ENCODE results near the gene ZNF497.

DNA sequence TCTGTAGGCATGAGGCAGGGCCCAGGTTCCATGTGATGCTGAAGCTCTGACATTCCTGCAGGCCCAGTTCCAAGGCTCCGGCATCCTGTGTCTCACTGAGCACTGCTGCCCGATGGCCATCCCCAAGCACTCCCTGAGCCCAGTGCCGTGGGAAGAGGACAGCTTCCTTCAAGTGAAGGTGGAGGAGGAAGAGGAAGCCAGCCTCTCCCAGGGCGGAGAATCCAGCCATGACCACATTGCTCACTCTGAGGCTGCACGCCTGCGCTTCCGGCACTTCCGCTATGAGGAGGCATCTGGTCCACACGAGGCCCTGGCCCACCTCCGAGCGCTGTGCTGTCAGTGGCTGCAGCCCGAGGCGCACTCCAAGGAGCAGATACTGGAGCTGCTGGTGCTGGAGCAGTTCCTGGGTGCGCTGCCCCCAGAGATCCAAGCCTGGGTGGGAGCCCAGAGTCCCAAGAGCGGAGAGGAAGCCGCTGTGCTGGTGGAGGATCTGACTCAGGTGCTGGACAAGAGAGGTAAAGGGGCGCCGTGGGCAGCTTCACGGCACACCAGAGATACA is 27.8 kb downstream of the ZNF497 start:
- TF ChIP-seq, protein P1, sequence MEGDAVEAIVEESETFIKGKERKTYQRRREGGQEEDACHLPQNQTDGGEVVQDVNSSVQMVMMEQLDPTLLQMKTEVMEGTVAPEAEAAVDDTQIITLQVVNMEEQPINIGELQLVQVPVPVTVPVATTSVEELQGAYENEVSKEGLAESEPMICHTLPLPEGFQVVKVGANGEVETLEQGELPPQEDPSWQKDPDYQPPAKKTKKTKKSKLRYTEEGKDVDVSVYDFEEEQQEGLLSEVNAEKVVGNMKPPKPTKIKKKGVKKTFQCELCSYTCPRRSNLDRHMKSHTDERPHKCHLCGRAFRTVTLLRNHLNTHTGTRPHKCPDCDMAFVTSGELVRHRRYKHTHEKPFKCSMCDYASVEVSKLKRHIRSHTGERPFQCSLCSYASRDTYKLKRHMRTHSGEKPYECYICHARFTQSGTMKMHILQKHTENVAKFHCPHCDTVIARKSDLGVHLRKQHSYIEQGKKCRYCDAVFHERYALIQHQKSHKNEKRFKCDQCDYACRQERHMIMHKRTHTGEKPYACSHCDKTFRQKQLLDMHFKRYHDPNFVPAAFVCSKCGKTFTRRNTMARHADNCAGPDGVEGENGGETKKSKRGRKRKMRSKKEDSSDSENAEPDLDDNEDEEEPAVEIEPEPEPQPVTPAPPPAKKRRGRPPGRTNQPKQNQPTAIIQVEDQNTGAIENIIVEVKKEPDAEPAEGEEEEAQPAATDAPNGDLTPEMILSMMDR (IDR thresholded peaks at IDR 0.05) = no peak
- TF ChIP-seq EZH2 (IDR thresholded peaks at IDR 0.05; ENCODE audit: borderline replicate concordance, insufficient read depth, low read depth, low read length, poor library complexity, severe bottlenecking) = no peak

Measured in B cell (primary cell).